ENCODE results near the gene COBL. TPM values are rescaled to one million over a fixed set of nuclear protein-coding genes. Genes with fewer than 3 reads are reported as not detected.

The COBL gene
- polyA plus RNA-seq, 3 donors, result not detected

DNA sequence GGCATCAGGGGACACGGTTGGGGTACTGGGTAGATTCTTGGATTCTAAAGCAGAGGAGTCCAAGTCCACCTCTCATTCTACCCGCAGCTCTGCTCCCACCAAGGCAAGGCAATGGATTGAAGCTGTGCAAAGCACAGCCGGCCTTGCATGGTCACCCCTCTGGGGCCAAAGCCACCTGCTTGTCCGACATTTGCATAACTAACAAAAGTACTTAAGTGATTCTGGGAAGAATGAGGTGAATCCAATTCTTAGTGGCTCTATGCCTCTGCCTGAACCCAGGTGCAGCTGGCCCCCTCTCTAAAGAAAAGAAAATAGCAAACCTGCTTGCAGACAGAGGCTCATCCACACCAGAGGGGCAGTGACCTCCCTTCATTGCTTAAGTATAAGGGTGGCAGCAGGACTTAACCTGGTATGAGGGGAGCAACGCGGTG, 10.7 kb upstream of the COBL start:
- Histone ChIP-seq H3K36me3 (replicated peaks in 1 of 2; ENCODE audit: control insufficient read depth in 1 of 2, insufficient read depth in 2 of 2, low read length in 2 of 2) (no peaks in the 10 kb centered on the region), H3K27ac (ENCODE audit: low read depth in 1 of 2, low read length in 2 of 2) (no peak overlapping the region), H3K9ac (ENCODE audit: insufficient read depth, low read length, poor library complexity, severe bottlenecking) (no peak overlapping the region), H3K9me3 (replicated peaks in 1 of 2; ENCODE audit: control insufficient read depth in 1 of 2, insufficient read depth in 1 of 2, low read length in 2 of 2) (no peaks in the 10 kb centered on the region), H3K4me1 (ENCODE audit: control insufficient read depth in 1 of 2, insufficient read depth in 2 of 2, low read length in 2 of 2) (peaks cover 5% of the 10 kb centered on the region in 2 donors), H4K20me1 (ENCODE audit: insufficient read depth, low read length) (no peaks in the 10 kb centered on the region), H2AFZ (ENCODE audit: insufficient read depth, low read depth, low read length, poor library complexity, severe bottlenecking) (no peak overlapping the region), H3K4me3 (replicated peaks in 1 of 3; ENCODE audit: low read depth in 2 of 3, low read length in 3 of 3) (no peak overlapping the region), H3K27me3 (ENCODE audit: control insufficient read depth in 2 of 2, insufficient read depth in 2 of 2, low read length in 2 of 2) (no peaks in the 10 kb centered on the region), H3K4me2 (replicated peaks; ENCODE audit: extremely low read depth, low read length, poor library complexity, severe bottlenecking) (no peak overlapping the region), H3K79me2 (ENCODE audit: insufficient read depth, low read length) (no peaks in the 10 kb centered on the region)
- intact Hi-C loops (cut with micrococcal nuclease), result no loop called here
- H3K36me3 Mint-ChIP-seq, result no peaks in the 10 kb centered on the region
- WGBS (ENCODE audit: insufficient coverage), result 60% methylated on average over 1 of the region's 6 CpGs
- no peak overlapping the region for H3K27ac Mint-ChIP-seq
- H3K4me3 Mint-ChIP-seq, result no peak overlapping the region
- DNase-seq, result no peak
- H3K4me1 Mint-ChIP-seq, result peaks cover 6% of the 10 kb centered on the region
- H3K27me3 Mint-ChIP-seq (ENCODE audit: low read depth in 3 of 3), result peaks cover 0 to 4% (median 0%) of the 10 kb centered on the region in 3 donors
- H3K9me3 Mint-ChIP-seq, result peaks cover 0 to 4% (median 2%) of the 10 kb centered on the region in 7 donors
- TF ChIP-seq, protein P1, sequence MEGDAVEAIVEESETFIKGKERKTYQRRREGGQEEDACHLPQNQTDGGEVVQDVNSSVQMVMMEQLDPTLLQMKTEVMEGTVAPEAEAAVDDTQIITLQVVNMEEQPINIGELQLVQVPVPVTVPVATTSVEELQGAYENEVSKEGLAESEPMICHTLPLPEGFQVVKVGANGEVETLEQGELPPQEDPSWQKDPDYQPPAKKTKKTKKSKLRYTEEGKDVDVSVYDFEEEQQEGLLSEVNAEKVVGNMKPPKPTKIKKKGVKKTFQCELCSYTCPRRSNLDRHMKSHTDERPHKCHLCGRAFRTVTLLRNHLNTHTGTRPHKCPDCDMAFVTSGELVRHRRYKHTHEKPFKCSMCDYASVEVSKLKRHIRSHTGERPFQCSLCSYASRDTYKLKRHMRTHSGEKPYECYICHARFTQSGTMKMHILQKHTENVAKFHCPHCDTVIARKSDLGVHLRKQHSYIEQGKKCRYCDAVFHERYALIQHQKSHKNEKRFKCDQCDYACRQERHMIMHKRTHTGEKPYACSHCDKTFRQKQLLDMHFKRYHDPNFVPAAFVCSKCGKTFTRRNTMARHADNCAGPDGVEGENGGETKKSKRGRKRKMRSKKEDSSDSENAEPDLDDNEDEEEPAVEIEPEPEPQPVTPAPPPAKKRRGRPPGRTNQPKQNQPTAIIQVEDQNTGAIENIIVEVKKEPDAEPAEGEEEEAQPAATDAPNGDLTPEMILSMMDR (IDR thresholded peaks at IDR 0.05), result no peak

DNA sequence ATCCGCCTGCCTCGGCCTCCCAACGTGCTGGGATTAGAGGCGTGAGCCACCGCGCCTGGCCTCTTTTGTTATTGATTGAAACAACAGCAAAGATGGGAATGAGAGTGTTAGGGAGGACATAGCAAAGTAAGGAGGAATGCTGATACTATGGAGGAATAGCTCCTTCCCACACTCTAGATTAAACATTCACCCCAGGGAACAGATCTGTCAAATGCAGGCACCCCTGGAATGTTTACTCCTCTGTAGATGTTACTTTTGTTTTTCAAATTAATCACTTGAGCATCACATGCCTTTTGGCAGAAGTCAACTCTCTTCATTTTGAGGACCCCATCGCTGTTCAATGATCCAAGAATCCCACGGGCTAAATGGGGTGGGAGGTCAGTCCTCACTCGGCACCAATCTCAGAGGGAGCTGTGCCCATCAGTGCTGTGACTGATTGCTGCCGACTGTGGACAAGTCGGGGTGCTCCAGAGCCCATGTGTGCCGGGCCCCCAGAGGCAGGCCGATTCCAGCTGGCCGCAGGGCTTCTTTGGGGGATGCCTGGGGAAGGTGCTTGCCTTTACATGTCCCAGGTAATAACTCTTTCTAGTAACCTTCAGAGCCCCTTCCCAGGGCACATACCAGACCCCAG, 10.2 kb upstream of the COBL start:
- WGBS (ENCODE audit: insufficient coverage), result 89% methylated on average over 7 of the region's 14 CpGs
- no peak for DNase-seq
- Mint-ChIP-seq H3K36me3 (no peaks in the 10 kb centered on the region), H3K27ac (no peak overlapping the region), H3K9me3 (peaks cover 0 to 4% (median 2%) of the 10 kb centered on the region in 7 donors), H3K4me1 (peaks cover 6% of the 10 kb centered on the region), H3K4me3 (no peak overlapping the region), H3K27me3 (ENCODE audit: low read depth in 3 of 3) (peaks cover 0 to 4% (median 0%) of the 10 kb centered on the region in 3 donors)
- no peaks in the 10 kb centered on the region for H3K27me3 ChIP-seq (ENCODE audit: control insufficient read depth in 2 of 2, insufficient read depth in 2 of 2, low read length in 2 of 2)
- intact Hi-C loops (cut with micrococcal nuclease), result no loop called here
- no peaks in the 10 kb centered on the region for H3K36me3 ChIP-seq (replicated peaks in 1 of 2; ENCODE audit: control insufficient read depth in 1 of 2, insufficient read depth in 2 of 2, low read length in 2 of 2)
- no peaks in the 10 kb centered on the region for H3K79me2 ChIP-seq (ENCODE audit: insufficient read depth, low read length)
- no peak overlapping the region for H3K4me3 ChIP-seq (replicated peaks in 1 of 3; ENCODE audit: low read depth in 2 of 3, low read length in 3 of 3)
- no peak overlapping the region for H2AFZ ChIP-seq (ENCODE audit: insufficient read depth, low read depth, low read length, poor library complexity, severe bottlenecking)
- no peak overlapping the region for H3K4me2 ChIP-seq (replicated peaks; ENCODE audit: extremely low read depth, low read length, poor library complexity, severe bottlenecking)
- peaks cover 5% of the 10 kb centered on the region in 2 donors for H3K4me1 ChIP-seq (ENCODE audit: control insufficient read depth in 1 of 2, insufficient read depth in 2 of 2, low read length in 2 of 2)
- H3K27ac ChIP-seq (ENCODE audit: low read depth in 1 of 2, low read length in 2 of 2), result no peak overlapping the region
- no peaks in the 10 kb centered on the region for H3K9me3 ChIP-seq (replicated peaks in 1 of 2; ENCODE audit: control insufficient read depth in 1 of 2, insufficient read depth in 1 of 2, low read length in 2 of 2)
- no peak overlapping the region for H3K9ac ChIP-seq (ENCODE audit: insufficient read depth, low read length, poor library complexity, severe bottlenecking)
- no peaks in the 10 kb centered on the region for H4K20me1 ChIP-seq (ENCODE audit: insufficient read depth, low read length)
- TF ChIP-seq, protein P1 (IDR thresholded peaks at IDR 0.05), result no peak

Data from CD14-positive monocyte (primary cell).